Stromal cell of bone marrow (primary cell): Measurements from ENCODE around the gene OR2A25.

Experiments used
- DNase-seq: peaks from one replicate; pipeline ENCODE4 v3.0.0-alpha.2; 2012; ENCODE audit warnings: low read depth

Gene OR2A25

GRCh38 chr7:144074374-144074773, 4.8 kb downstream of the OR2A25 start:
- no peak for DNase-seq

DNA sequence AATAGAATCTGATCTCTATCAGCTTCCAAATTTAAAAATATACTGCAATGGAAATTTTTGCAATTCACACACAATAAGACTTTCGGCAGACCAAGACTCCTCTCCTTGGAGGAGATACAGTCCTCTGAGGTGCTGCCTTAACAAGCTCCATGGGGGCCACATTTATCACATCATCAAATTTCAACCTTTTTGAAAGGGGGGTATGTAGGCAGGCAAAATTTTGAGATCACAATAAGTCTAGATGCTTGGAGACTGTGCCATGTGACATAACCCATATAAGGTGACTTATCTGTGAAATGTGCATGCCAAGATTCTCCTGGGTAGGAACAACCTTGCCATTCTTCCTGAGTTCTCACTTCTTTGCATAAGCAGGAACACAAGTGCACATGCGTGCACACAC, 16.4 kb downstream of the OR2A25 start, which contains the start of gene OR2A12:
OR2A12 (plus strand) TSS at position 301 of the 400 bp plus-strand sequence. CDS start 8,830 bp downstream, outside the sequence.
- no peak for DNase-seq

DNA sequence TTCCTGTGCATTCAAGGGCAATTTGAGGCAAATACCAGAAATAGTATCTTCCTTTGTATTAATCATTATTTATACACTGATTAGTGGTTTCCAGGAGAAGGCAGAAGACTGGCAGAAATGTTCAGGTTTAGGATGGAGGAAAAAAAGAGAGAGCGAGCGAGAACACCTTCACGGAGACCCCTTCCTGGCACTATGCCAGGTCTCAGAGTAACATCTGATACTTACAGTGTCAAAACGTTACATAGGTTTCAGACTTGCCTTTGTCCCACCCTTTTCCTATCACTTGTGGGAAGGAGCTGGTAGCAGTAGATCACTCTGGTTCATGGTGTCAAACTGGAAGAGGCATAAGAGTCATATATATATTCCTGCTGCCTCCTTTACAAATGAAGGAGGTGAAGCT, 17.1 kb downstream of the OR2A25 start:
- DNase-seq: no peak

- no peak for DNase-seq
Measured at GRCh38 chr7:144087230-144087629, 17.6 kb downstream of the OR2A25 start.

DNA sequence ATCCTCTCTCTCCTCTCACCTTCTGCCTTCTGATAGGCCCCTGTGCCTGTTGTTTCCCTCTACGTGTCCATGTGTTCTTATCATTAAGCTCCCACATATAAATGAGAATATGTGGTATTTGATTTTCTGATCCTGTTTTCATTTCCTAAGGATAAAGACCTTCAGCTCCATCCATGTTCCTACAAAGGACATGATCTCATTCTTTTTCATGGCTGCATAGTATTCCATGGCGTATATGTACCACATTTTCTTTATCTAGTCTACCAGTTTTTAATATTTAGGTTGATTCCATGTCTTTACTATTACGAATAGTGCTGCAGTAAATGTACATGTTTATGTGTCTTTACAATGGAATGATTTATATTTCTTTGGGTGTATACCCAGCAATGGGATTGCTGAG, 21.1 kb downstream of the OR2A25 start:
- no peak for DNase-seq

GRCh38 chr7:144098776-144099175, 29.2 kb downstream of the OR2A25 start:
- no peak for DNase-seq

DNA sequence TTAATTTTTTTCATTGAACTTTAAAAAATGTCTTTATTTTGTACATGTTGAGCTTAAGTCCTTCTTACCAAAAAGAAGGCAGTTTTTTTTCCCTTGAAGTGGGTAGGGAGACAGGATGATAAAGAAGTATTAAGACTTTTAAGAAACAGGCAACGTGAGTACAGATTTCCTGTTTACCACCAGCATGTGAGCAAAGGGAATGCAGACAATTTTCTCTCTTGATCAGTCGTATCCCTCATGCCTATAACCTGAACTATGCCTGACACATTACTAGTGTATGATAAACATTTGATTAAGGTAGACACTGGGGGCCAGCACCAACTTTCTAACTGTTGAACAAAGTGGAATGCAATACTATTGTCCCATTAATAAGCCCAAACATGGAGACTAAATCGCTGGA, 31.0 kb downstream of the OR2A25 start:
- no peak for DNase-seq

DNA sequence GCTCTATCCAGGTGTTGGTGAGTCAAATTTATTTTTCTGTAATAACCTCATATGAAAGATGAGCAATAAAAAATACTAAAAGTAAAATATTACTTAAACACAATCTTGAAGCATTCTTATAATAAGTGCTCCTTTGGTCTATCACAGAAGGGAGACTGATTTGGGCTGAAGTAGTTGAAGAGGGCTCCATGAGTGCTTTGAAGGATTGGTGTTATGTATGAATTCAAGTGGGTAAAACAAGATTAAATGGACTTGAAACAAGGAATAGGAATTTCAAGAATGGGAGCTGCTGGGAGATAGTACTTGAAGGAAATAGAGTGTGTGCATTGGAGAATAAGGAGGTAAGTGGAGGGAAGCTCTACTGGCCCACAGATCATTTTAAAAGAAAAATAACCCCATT, 32.4 kb downstream of the OR2A25 start:
- DNase-seq: no peak

DNA sequence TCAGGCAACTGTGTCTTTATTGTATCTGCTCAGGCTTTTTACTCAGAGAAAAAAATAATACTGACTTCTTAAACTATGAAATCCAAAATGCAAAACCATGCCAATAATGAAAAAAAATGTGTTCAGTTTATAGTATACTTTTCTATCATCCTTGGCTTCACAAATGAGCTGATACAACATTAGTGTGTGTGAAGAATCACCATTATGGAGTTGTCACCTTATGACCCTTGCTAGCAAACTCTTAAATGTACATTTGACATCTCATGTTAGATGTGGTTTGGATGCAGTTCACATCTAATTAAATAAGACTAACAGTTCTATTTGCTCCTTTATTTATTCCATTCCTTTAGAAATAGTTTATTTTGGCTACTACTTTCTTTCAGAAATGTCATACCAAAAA, 35.6 kb downstream of the OR2A25 start:
- DNase-seq: no peak

- no peak for DNase-seq
Measured at GRCh38 chr7:144109283-144109682, 39.7 kb downstream of the OR2A25 start, which contains the start of gene OR2A2. OR2A2 (plus strand) TSS chr7:144109583; CDS start chr7:144109583, 0 bp downstream.

- DNase-seq: no peak
Measured at GRCh38 chr7:144110272-144110671, 40.7 kb downstream of the OR2A25 start.

- no peak for DNase-seq
Measured at GRCh38 chr7:144113651-144114050, 44.0 kb downstream of the OR2A25 start.

DNA sequence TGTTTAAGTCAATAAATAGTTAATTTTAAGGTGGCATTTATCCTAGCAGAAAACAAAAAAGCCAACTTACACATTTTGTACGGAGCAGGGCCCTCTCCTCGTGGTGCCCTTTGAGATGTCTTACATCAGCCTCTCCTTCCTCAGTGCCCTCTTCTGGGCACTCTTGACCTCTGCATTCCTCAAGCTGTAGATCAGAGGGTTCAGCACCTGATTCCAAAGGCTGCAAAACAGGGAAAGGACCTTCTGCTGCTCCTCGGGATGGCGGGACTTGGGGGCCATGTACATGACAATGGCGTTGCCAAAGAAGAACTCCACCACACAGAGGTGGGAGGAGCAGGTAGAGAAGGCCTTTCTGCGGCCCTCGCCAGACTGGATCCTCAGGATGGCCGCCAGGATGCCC, 48.7 kb downstream of the OR2A25 start:
- no peak for DNase-seq

DNA sequence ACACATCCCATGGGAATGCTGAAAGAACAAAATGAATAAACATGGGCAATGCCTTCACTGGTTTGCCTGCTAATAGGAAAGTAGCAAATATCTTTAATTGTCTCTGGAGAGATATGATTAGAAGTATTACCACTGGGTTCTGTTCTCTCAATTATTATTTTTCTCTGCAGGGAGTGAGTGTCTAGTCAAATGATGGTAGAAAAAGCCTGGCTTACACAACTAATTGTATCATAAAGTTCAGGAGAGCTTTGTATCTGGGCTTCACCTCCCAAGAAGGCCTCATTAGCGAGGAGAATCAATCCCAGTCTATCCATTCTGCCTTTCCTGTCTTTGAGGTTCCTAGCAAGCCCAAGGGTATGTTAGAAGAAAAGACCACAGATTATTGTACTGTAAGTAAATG, 53.3 kb downstream of the OR2A25 start, which contains the start of gene OR2A14:
OR2A14 (plus strand) TSS at position 301 of the 400 bp plus-strand sequence. CDS start 5,937 bp downstream, outside the sequence.
- DNase-seq: no peak
